ENCODE measurements around the gene DAO.
"Not testable (repeated sequence)": the region's sequence is repeated elsewhere in the genome, so short reads cannot be mapped to it uniquely, and the experiment has no call there.

Gene DAO

GRCh38 chr12:108850854-108851573 is 28.9 kb upstream of the DAO start:
- no peak for DNase-seq

DNA sequence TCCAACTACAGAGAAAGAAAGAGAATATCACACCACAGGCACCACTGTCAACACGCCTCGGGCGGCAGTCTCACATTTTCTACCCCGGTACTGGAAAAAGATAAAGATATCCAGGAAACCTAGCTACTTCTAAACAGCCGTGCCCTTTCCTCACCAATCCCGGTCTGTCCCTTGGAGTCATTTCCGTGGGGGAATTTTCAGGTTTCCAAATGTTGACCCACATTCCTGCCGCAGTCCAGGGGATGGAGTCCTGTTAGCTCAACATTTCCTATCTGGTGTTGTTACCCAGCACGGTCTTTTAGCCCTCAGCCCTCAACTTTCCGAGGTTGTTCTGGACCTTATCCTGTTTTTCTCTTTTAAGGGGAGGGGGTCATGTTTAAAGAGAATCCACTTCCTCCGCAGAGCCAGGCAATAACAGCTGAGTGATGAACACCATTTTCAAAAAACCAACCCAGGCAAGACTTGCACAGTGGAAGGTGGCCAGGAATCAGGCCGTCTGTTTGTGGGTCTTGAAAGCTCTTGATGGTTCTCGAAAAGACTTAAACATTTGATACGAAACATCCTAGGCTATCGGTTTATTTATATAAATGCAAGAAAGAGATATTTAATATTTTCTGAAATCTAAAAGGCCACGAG is 27.1 kb upstream of the DAO start:
- no peak for DNase-seq

- DNase-seq = no peak
Observed at GRCh38 chr12:108853426-108853825, 26.5 kb upstream of the DAO start.

DNA sequence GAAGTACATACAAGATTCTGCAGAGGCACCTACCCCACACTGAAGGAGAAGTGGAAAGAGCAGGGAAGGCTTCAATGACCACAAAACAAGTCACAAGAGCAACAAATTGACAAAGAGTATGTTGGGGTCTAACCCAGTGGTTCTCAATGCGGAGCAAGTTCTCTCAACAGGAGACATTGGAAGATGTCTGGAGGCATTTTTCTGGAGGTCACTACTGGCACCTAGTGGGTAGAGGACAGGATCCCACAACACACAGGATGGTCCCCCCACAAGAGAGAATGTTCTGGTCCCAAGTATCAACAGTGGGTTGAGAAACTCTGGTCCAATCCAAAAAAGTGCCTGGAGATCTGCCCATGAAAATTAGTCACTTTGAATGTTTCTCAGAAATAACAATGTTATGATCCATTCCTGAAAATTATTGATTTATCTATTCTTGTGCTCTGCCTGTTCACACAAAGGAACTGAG is 25.9 kb upstream of the DAO start:
- no peak for DNase-seq

- DNase-seq = no peak
Observed at GRCh38 chr12:108854451-108855283, 25.2 kb upstream of the DAO start.

- no peak for DNase-seq
Observed at GRCh38 chr12:108855284-108856169, 24.4 kb upstream of the DAO start.

DNA sequence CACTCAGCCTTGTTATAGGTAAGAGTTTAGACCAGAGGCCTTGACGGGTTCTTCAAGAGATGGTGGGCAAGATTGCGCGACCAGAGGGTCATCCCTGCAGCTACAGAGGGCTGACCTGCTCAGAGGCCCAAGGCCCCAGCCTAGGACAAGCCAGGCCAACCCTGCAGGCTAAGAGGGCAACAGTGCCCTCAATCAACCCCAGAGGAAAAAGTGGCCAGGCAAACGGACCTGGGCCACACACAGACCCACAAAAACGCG is 23.8 kb upstream of the DAO start:
- DNase-seq = no peak

DNA sequence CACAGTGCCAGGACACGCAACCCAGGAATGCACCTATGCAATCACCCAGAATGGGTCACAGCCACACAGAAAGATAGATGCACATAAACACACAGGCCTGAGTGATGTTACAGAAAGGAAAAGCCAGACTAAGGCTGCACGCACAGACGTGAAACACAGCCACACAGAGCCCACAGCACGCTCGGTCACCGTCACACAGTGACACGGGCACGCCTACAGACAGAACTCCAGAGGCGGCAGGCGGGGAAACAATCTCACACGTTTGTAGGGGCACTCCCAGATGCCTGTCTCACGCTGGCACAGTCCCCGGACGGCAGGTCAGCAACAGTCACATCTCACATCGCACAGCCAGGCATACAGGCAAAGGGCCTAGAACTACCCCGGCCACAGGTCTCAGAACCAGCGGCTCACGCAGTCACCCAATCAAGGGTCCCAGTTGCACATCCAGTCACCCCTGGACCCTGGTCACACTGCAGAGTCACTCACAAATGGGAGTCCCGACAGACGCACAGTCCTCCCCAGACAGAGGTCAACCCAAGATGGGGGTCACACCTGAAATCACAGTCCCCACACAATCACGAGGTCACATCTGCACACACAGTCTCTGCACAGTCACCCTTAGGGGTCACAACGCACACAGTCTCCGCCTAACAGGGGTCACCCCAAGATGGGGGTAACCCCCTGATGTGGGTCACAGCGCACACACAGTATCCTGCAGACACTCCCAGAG is 23.3 kb upstream of the DAO start:
- no peak for DNase-seq

DNA sequence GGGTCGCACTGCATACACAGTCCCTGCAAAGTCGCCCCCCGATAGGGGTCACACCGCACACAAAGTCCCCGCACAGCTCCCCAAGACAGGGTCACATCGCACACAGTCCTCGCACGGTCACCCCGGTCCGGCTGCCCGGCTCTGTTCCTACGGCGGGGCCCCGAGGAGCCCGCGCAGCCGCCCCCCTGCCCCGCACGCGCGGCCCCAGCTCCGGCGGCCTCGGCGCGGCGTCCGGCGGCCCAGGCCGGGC is 22.8 kb upstream of the DAO start:
- no peak for DNase-seq

- DNase-seq = no peak
Observed at GRCh38 chr12:108858311-108859074, 21.4 kb upstream of the DAO start.

DNA sequence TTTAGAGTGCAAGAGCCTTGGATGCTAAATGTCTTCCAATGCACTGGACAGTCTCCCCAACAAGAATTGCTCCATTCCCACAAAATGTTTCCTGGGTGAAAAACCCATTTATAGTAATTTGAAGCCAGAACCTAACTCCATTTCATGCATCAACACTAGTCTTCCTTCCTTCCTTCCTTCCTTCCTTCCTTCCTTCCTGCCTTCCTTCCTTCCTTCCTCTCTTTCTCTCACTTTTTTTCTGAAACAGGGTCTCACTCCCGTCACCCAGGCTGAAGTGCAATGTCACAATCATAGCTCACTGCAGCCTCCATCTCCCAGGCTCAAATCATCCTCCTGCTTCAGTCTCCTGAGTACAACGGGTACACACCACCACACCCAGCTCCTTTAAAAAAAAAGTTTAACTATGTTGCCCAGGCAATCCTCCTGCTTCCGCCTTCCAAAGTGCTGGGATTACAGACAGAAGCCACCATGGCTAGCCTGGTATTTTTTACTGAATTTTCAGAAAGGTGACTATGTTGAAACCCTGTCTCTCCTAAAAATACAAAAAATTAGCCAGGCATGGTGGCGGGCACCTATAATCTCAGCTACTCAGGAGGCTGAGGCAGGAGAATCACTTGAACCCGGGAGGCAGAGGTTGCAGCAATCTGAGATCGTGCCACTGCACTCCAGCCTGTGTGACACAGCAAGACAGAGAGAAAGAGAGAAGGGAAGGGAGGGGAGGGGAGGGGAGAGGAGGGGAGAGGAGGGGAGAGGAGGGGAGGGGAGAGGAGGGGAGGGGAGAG is 20.6 kb upstream of the DAO start:
- not testable (repeated sequence) for DNase-seq

GRCh38 chr12:108859923-108860291 is 20.0 kb upstream of the DAO start:
- DNase-seq = no peak

DNA sequence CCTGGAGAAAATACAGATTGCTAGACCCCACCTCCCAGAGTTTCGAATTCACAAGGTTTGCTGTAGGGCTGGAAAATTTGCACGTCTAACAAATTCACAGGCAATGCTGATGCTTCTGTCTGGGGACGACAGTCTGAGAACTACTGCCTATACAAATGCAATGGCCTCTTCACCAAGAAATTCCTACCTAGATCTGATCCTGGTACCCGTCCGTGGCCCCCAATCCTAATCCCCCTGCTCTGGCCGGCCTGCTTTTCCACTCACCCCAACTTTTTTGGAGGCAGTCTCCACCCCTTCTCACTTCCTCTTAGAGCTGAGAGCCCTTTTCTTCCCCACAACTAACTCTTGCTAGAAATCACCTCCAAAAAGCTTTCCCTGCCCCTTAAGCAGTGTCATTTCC is 19.4 kb upstream of the DAO start:
- no peak for DNase-seq

GRCh38 chr12:108861878-108862587 is 17.9 kb upstream of the DAO start:
- DNase-seq = no peak

- DNase-seq = no peak
Observed at GRCh38 chr12:108862588-108862959, 17.3 kb upstream of the DAO start.

- no peak for DNase-seq
Observed at GRCh38 chr12:108865169-108865568, 14.7 kb upstream of the DAO start.

DNA sequence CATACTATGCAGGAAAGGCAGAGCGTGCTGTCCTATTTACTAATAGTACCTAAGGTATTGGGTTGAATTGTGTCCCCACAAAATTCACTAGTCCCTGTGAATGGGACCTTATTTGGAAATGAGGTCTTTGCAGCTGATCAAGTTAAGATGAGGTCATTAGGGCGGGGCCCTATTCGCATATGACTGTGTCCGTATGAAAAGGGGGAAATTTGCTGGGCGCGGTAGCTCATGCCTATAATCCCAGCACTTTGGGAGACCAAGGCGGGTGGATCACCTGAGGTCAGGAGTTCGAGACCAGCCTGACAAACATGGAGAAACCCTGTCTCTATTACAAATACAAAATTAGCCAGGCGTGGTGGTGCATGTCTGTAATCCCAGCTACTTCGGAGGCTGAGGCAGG is 13.8 kb upstream of the DAO start:
- not testable (repeated sequence) for DNase-seq

DNA sequence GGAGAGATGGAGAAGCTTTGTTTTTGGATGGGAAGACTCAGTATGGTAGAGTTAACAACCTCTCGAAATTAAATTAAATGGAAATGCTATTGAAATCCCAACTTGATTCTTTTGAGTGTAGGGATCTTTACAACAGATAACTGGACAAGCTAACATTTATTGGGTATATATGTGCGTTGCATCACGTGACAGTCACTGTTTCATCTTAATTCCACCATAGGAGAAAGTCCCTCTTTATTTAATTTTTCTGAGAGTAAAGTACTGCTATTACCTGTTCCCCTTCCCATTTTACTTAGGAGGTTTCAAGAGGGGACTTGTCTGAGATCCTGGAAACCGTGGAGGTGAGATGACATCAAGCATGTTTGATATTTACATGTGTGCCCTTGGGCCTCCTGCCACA is 11.1 kb upstream of the DAO start:
- no peak for DNase-seq

GRCh38 chr12:108875280-108875679 is 4.6 kb upstream of the DAO start:
- no peak for DNase-seq

- no peak for DNase-seq
Observed at GRCh38 chr12:108875682-108876361, 4.1 kb upstream of the DAO start.
